IMR-90 (cell line): ENCODE measurements around the gene SPATA32. TPM values are rescaled to one million over a fixed set of nuclear protein-coding genes. Genes with fewer than 3 reads are reported as not detected.

Source experiments
- ATAC-seq: fragments of 200-7000 bp; cut with Tn5 transposase; 2 replicates; pipeline ENCODE4 v1.9.1; 2020; ENCODE audit warnings: low read depth, mild to moderate bottlenecking, moderate library complexity
- BruUV-seq: library from RNA; stranded (reverse); fragments of 400-500 nt; replicated peaks from 2 replicates; lab custom pipeline; 2021; lab: Mats Ljungman, UMichigan
- CTCF ChIA-PET: fragments of 300-600 bp; formaldehyde crosslinking; extraction: SDS; loops from one replicate; lab custom pipeline; 2021; ENCODE audit warnings: antibody characterized with exemption; lab: Yijun Ruan, JAX
- POLR2A ChIA-PET: fragments of 300-600 bp; sonication (Branson Sonifier 250); formaldehyde crosslinking; loops from one replicate; lab custom pipeline; 2022; ENCODE audit warnings: antibody characterized with exemption; ENCODE audit not compliant: unreplicated experiment; lab: Charles Lee
- DNase-seq: peaks from one replicate; pipeline ENCODE4 v3.0.0; 2013
- H2AFZ ChIP-seq: replicated peaks from 2 replicates; pipeline ENCODE3; 2013; ENCODE audit warnings: low read length, mild to moderate bottlenecking; ENCODE audit not compliant: poor library complexity
- H2AK5ac ChIP-seq: 2 replicates; pipeline ENCODE4 v1.6.1; 2013; ENCODE audit warnings: low read depth, low read length, inconsistent platforms
- H2AK9ac ChIP-seq: replicated peaks from 2 replicates; pipeline ENCODE3; 2013; ENCODE audit warnings: mild to moderate bottlenecking, low read depth, low read length, moderate library complexity; ENCODE audit not compliant: poor library complexity
- H2BK120ac ChIP-seq: 2 replicates; pipeline ENCODE4 v1.6.1; 2013; ENCODE audit warnings: low read depth, low read length, inconsistent platforms
- H2BK15ac ChIP-seq: 3 replicates; pipeline ENCODE4 v1.6.1; 2013; ENCODE audit warnings: low read depth, low read length, inconsistent platforms
- H2BK20ac ChIP-seq: 2 replicates; pipeline ENCODE4 v1.6.1; 2013; ENCODE audit warnings: low read depth, mild to moderate bottlenecking, inconsistent platforms, low read length, moderate library complexity
- H2BK5ac ChIP-seq: 2 replicates; pipeline ENCODE4 v1.6.1; 2013; ENCODE audit warnings: mild to moderate bottlenecking, low read depth, low read length, inconsistent platforms; ENCODE audit not compliant: poor library complexity, severe bottlenecking
- H3K14ac ChIP-seq: replicated peaks from 2 replicates; pipeline ENCODE4 v1.6.1; 2013; ENCODE audit warnings: low read depth, low read length, inconsistent platforms
- H3K18ac ChIP-seq: 2 replicates; pipeline ENCODE4 v1.6.1; 2013; ENCODE audit warnings: low read depth, low read length, control low read depth
- H3K23ac ChIP-seq: 2 replicates; pipeline ENCODE4 v1.6.1; 2013; ENCODE audit warnings: low read depth, low read length, inconsistent platforms
- H3K27ac ChIP-seq: 2 replicates; pipeline ENCODE4 v1.5.1; 2013; ENCODE audit warnings: mild to moderate bottlenecking, control low read depth, low read length; ENCODE audit not compliant: insufficient read depth
- H3K27me3 ChIP-seq: 2 replicates; pipeline ENCODE4 v1.6.1; 2013; ENCODE audit warnings: low read length; ENCODE audit not compliant: control insufficient read depth, insufficient read depth
- H3K36me3 ChIP-seq: 2 replicates; pipeline ENCODE4 v1.6.1; 2013; ENCODE audit warnings: low read length, mixed read lengths; ENCODE audit not compliant: control insufficient read depth, insufficient read depth
- H3K4ac ChIP-seq: 2 replicates; pipeline ENCODE4 v1.6.1; 2013; ENCODE audit warnings: low read depth, low read length, inconsistent platforms
- H3K4me1 ChIP-seq: 2 replicates; pipeline ENCODE4 v1.6.1; 2013; ENCODE audit warnings: low read length, mixed read lengths; ENCODE audit not compliant: control insufficient read depth, insufficient read depth
- H3K4me2 ChIP-seq: 2 replicates; pipeline ENCODE4 v1.6.1; 2013; ENCODE audit warnings: low read depth, mild to moderate bottlenecking, control low read depth, low read length, moderate library complexity
- H3K4me3 ChIP-seq: 2 replicates; pipeline ENCODE4 v1.5.1; 2013; ENCODE audit warnings: low read depth, mild to moderate bottlenecking, control low read depth, low read length, moderate library complexity; ENCODE audit not compliant: insufficient read depth
- H3K56ac ChIP-seq: 2 replicates; pipeline ENCODE4 v1.6.1; 2013; ENCODE audit warnings: low read length, inconsistent platforms; ENCODE audit not compliant: insufficient read depth; ENCODE audit errors: extremely low read depth
- H3K79me1 ChIP-seq, 2 experiments: 2 replicates each; pipeline ENCODE4 v1.6.1; 2013; ENCODE audit warnings: low read length in 2 of 2, inconsistent platforms in 1 of 2, low read depth in 1 of 2
- H3K9ac ChIP-seq: 2 replicates; pipeline ENCODE4 v1.6.1; 2013; ENCODE audit warnings: low read depth, low read length, control low read depth
- H3K9me1 ChIP-seq: 2 replicates; pipeline ENCODE4 v1.6.1; 2013; ENCODE audit warnings: low read length, inconsistent platforms; ENCODE audit not compliant: insufficient read depth
- H3K9me3 ChIP-seq: 2 replicates; pipeline ENCODE4 v1.6.1; 2013; ENCODE audit warnings: low read length; ENCODE audit not compliant: control insufficient read depth, insufficient read depth
- H4K20me1 ChIP-seq: 2 replicates; pipeline ENCODE4 v1.6.1; 2013; ENCODE audit warnings: low read length, inconsistent platforms; ENCODE audit not compliant: insufficient read depth
- H4K5ac ChIP-seq: 2 replicates; pipeline ENCODE4 v1.6.1; 2013; ENCODE audit warnings: mild to moderate bottlenecking, low read depth, low read length, control low read depth
- H4K8ac ChIP-seq, 2 experiments: 2 replicates each; pipeline ENCODE4 v1.6.1; 2013; ENCODE audit warnings: low read depth in 2 of 2, low read length in 2 of 2, control low read depth in 1 of 2, inconsistent platforms in 1 of 2
- H4K91ac ChIP-seq: 2 replicates; pipeline ENCODE4 v1.6.1; 2013; ENCODE audit warnings: low read depth, low read length, inconsistent platforms; ENCODE audit not compliant: insufficient read depth
- BHLHE40 ChIP-seq: fragments of 150-350 bp; IDR thresholded peaks from 2 replicates; pipeline ENCODE4 v1.6.1; 2016; ENCODE audit warnings: mild to moderate bottlenecking, low read depth, low read length
- CEBPB ChIP-seq: IDR thresholded peaks from 2 replicates; pipeline ENCODE4 v1.6.1; 2012; ENCODE audit warnings: low read depth, low read length, improper control_type of control experiment
- CHD1 ChIP-seq: IDR thresholded peaks from 2 replicates; pipeline ENCODE4 v1.6.1; 2012; ENCODE audit warnings: low read depth, low read length, improper control_type of control experiment
- FOS ChIP-seq: fragments of 150-350 bp; IDR thresholded peaks from 2 replicates; pipeline ENCODE4 v1.6.1; 2016; ENCODE audit warnings: low read depth, low read length
- MAFK ChIP-seq: IDR thresholded peaks from 2 replicates; pipeline ENCODE4 v1.6.1; 2012; ENCODE audit warnings: low read depth, low read length, improper control_type of control experiment
- MXI1 ChIP-seq: IDR thresholded peaks from 2 replicates; pipeline ENCODE4 v1.6.1; 2012; ENCODE audit warnings: low read depth, mild to moderate bottlenecking, low read length, moderate library complexity, borderline replicate concordance
- NFE2L2 ChIP-seq: fragments of 150-350 bp; IDR thresholded peaks from 2 replicates; pipeline ENCODE4 v1.6.1; 2016; ENCODE audit warnings: low read depth, mild to moderate bottlenecking, low read length
- RAD21 ChIP-seq: IDR thresholded peaks from 2 replicates; pipeline ENCODE4 v1.6.1; 2012; ENCODE audit warnings: low read length, improper control_type of control experiment
- RCOR1 ChIP-seq: IDR thresholded peaks from 2 replicates; pipeline ENCODE4 v1.6.1; 2012; ENCODE audit warnings: mild to moderate bottlenecking, low read length, improper control_type of control experiment; ENCODE audit not compliant: insufficient replicate concordance
- RFX5 ChIP-seq: IDR thresholded peaks from 2 replicates; pipeline ENCODE4 v1.8.0; 2012; ENCODE audit warnings: low read depth, mild to moderate bottlenecking, low read length, moderate library complexity
- SMC3 ChIP-seq: fragments of 150-350 bp; IDR thresholded peaks from 2 replicates; pipeline ENCODE4 v1.6.1; 2016; ENCODE audit warnings: low read depth, mild to moderate bottlenecking, antibody characterized with exemption, low read length, moderate library complexity
- WGBS, 2 experiments: methylation state at CpG; one replicate each; pipeline versions ENCODE4 v1.1.5 to v1.1.7; 2013; ENCODE audit warnings: missing lambda C conversion rate in 2 of 2; ENCODE audit not compliant: insufficient read length in 1 of 2; ENCODE audit errors: extremely low coverage in 2 of 2; 5-methylcytosine and 5-hydroxymethylcytosine counted together
- dilution Hi-C: fragments of 300-500 bp; cut with HindIII; formaldehyde crosslinking; loops from one replicate; pipeline ENCODE4 v1.14.3; 2018; ENCODE audit warnings: low sequenced_read_pairs; ENCODE audit not compliant: unreplicated experiment
- in situ Hi-C: fragments of 300-500 bp; cut with MboI; formaldehyde crosslinking; loops from 3 replicates; pipeline ENCODE4 v1.14.3; 2019; ENCODE audit warnings: low sequenced_read_pairs, inconsistent platforms, mixed read lengths
- intact Hi-C: fragments of 100-400 bp; cut with micrococcal nuclease; formaldehyde crosslinking; loops from 2 replicates; pipeline ENCODE4 v1.10.0; 2022
- polyA plus RNA-seq, 3 experiments: library from polyadenylated mRNA; depleted of rRNA; stranded (reverse); fragments of >200 nt; gene quantifications; 2 replicates each; pipeline ENCODE4 v1.2.3, GENCODE V29; 2012; ENCODE audit warnings: low replicate concordance in 1 of 3
- total RNA-seq: library from RNA; depleted of rRNA; stranded (reverse); fragments of >200 nt; gene quantifications from 2 replicates; pipeline ENCODE4 v1.2.3, GENCODE V29; 2012
- TF ChIP-seq, protein P1 (sequence below): fragments of 150-350 bp; IDR thresholded peaks from 2 replicates; pipeline ENCODE4 v1.6.1; 2016; ENCODE audit warnings: low read depth, mild to moderate bottlenecking, low read length, moderate library complexity, borderline replicate concordance
- TF ChIP-seq, protein P2 (sequence below): conservative IDR thresholded peaks from 2 replicates; pipeline ENCODE4 v1.5.1; 2012; ENCODE audit warnings: mild to moderate bottlenecking, low read depth, low read length, improper control_type of control experiment
- TF ChIP-seq, protein P3 (sequence below): fragments of 150-350 bp; IDR thresholded peaks from 2 replicates; pipeline ENCODE4 v1.6.1; 2017; ENCODE audit warnings: mild to moderate bottlenecking, antibody characterized with exemption, low read length, low read depth

The SPATA32 gene
- total and polyA plus RNA-seq, 2 of the 4 experiments (the other 2 are of a cell fraction) = 0.18 TPM; not detected in 1

DNA sequence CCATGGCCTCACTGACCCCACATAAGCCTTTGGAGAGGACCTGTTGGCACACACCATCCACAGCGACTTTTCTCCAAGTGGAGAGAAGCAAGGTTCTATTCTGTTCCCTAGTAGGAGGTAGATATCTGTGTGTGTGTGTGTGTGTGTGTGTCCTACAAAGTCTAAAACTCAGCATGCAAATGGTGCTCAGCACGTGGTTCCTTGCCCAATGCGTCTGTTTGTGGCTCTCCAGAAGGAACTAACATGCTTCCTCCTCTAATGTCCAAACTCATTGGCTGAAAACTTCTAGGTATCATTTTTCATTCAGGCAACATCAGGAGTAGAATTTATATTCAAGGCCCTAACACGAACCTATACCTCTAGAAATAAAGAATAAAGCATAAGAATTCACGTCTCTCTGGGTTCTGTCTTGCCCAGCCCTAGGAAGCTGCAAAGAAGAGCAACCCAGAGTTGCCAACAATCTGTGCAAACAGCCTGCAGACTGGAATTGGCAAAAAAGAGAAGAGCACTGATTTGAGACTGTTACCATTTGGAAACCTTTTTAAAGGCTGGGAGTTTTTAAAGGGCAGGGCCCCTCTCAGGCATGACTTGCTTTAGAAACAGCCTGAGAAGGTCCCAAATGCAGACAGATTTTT lies 29.4 kb upstream of the SPATA32 start:
- Histone ChIP-seq H3K4me1 (peaks cover 37% of the 10 kb centered on the region), H3K36me3 (peaks cover 39% of the 10 kb centered on the region), H3K27ac (no peak overlapping the region), H4K91ac (no peak overlapping the region), H3K18ac (no peak overlapping the region), H2BK20ac (no peak overlapping the region), H3K9ac (no peak overlapping the region), H3K23ac (0 out of 2 replicates have a peak overlapping the region, but pooled peaks have one; percentile 2), H3K56ac (no peak overlapping the region), H3K4me2 (no peak overlapping the region), H4K5ac (no peak overlapping the region), H2BK120ac (no peak overlapping the region), H2BK15ac (no peak overlapping the region), H3K4ac (no peak overlapping the region), H3K79me1 (peaks cover 35 to 73% of the 10 kb centered on the region in 2 experiments), H4K20me1 (peaks cover 67% of the 10 kb centered on the region), H2AFZ (no peak overlapping the region), H3K4me3 (no peak overlapping the region), H2AK9ac (no peak overlapping the region), H3K27me3 (no peaks in the 10 kb centered on the region), H3K9me3 (no peaks in the 10 kb centered on the region), H3K9me1 (peaks cover 43% of the 10 kb centered on the region), H2AK5ac (peak overlapping the region; percentile 14; the same call in 1 of the 2 replicates), H3K14ac (no peak overlapping the region), H2BK5ac (no peak overlapping the region), H4K8ac (no peak overlapping the region)
- no TSS peak for BruUV-seq
- intact Hi-C loops (loop anchor here (5.0 kb wide), 1 partner anchor 96 kb away; no protein-coding TSS in a partner anchor), dilution Hi-C loops (no loop called here), in situ Hi-C loops (no loop called here)
- no peak for ATAC-seq
- ChIA-PET CTCF (no interaction called here), POLR2A (no interaction called here)
- no CpG with 5 or more reads among the region's 5 CpGs for WGBS, 2 experiments
- no peak for DNase-seq
- no peak for TF ChIP-seq MXI1
- TF ChIP-seq CHD1 = no peak
- no peak for TF ChIP-seq FOS
- TF ChIP-seq RAD21 = no peak
- TF ChIP-seq RCOR1 = no peak
- no peak for TF ChIP-seq CEBPB
- TF ChIP-seq, protein P1, sequence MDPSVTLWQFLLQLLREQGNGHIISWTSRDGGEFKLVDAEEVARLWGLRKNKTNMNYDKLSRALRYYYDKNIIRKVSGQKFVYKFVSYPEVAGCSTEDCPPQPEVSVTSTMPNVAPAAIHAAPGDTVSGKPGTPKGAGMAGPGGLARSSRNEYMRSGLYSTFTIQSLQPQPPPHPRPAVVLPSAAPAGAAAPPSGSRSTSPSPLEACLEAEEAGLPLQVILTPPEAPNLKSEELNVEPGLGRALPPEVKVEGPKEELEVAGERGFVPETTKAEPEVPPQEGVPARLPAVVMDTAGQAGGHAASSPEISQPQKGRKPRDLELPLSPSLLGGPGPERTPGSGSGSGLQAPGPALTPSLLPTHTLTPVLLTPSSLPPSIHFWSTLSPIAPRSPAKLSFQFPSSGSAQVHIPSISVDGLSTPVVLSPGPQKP = no peak
- no peak for TF ChIP-seq SMC3
- TF ChIP-seq, protein P2, sequence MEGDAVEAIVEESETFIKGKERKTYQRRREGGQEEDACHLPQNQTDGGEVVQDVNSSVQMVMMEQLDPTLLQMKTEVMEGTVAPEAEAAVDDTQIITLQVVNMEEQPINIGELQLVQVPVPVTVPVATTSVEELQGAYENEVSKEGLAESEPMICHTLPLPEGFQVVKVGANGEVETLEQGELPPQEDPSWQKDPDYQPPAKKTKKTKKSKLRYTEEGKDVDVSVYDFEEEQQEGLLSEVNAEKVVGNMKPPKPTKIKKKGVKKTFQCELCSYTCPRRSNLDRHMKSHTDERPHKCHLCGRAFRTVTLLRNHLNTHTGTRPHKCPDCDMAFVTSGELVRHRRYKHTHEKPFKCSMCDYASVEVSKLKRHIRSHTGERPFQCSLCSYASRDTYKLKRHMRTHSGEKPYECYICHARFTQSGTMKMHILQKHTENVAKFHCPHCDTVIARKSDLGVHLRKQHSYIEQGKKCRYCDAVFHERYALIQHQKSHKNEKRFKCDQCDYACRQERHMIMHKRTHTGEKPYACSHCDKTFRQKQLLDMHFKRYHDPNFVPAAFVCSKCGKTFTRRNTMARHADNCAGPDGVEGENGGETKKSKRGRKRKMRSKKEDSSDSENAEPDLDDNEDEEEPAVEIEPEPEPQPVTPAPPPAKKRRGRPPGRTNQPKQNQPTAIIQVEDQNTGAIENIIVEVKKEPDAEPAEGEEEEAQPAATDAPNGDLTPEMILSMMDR = no peak
- no peak for TF ChIP-seq MAFK
- TF ChIP-seq, protein P3, sequence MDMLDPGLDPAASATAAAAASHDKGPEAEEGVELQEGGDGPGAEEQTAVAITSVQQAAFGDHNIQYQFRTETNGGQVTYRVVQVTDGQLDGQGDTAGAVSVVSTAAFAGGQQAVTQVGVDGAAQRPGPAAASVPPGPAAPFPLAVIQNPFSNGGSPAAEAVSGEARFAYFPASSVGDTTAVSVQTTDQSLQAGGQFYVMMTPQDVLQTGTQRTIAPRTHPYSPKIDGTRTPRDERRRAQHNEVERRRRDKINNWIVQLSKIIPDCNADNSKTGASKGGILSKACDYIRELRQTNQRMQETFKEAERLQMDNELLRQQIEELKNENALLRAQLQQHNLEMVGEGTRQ = no peak
- no peak for TF ChIP-seq RFX5
- TF ChIP-seq NFE2L2 = no peak
- TF ChIP-seq BHLHE40 = no peak
